Measurements from ENCODE around the gene APMAP.

GRCh38 chr20:24943731-24944130, 48.8 kb downstream of the APMAP start:
- TF ChIP-seq GATA2 (IDR thresholded peaks at IDR 0.05; ENCODE audit: low read depth, low read length) (no peak), GATA3 (IDR thresholded peaks at IDR 0.05; ENCODE audit: low read depth, low read length) (no peak)

Measured in SH-SY5Y (cell line).